Nephron progenitor cell (in vitro differentiated cells): ENCODE results near the gene TAF10.

Experiments used
- DNase-seq: peaks from one replicate; pipeline ENCODE4 v3.0.0; 2021
- H3K27ac Mint-ChIP-seq: 2 replicates; pipeline ENCODE4 v1.8.0; 2021; ENCODE audit warnings: mild to moderate bottlenecking, moderate library complexity, mixed read lengths
- H3K27me3 Mint-ChIP-seq: 2 replicates; pipeline ENCODE4 v1.8.0; 2021; ENCODE audit warnings: mild to moderate bottlenecking, low read depth, mixed read lengths; ENCODE audit not compliant: poor library complexity
- H3K36me3 Mint-ChIP-seq: 2 replicates; pipeline ENCODE4 v1.8.0; 2021; ENCODE audit warnings: low read depth, mixed read lengths
- H3K4me1 Mint-ChIP-seq: 2 replicates; pipeline ENCODE4 v1.8.0; 2021; ENCODE audit warnings: mixed read lengths
- H3K4me3 Mint-ChIP-seq: 2 replicates; pipeline ENCODE4 v1.8.0; 2021; ENCODE audit warnings: mild to moderate bottlenecking, moderate library complexity, mixed read lengths
- H3K9me3 Mint-ChIP-seq: 2 replicates; pipeline ENCODE4 v1.8.0; 2021; ENCODE audit warnings: mild to moderate bottlenecking, moderate library complexity, mixed read lengths
- TF ChIP-seq, protein P1 (sequence below): fragments of 200-600 bp; sonication (generic); IDR thresholded peaks from 2 replicates; pipeline ENCODE4 v1.5.0; 2021; ENCODE audit warnings: antibody characterized with exemption

The TAF10 gene

DNA sequence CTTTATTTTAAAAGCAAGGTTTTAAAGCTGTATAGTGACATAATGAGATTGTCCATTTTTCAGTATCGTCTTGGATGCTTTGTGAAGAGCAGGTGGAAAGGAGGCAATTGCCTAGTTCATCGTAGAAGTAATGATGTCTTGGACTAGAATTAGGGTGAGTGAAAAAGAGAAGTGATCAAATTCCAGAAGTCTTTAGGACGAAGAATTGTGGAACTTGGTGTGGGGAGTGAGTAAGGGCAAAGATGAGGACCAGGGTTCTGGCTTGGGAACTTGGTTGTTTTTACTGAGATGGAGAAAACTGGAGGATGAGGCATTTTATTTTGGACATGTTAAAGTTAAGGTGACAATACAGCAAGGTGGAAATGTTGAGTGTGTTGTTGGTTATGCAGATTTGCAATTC is 7.2 kb downstream of the TAF10 start:
- peaks cover 37% of the 10 kb centered on the region for H3K36me3 Mint-ChIP-seq
- H3K4me1 Mint-ChIP-seq, result no peaks in the 10 kb centered on the region
- no peak for DNase-seq
- H3K27ac Mint-ChIP-seq, result no peak overlapping the region
- peaks cover 5% of the 10 kb centered on the region for H3K27me3 Mint-ChIP-seq
- H3K4me3 Mint-ChIP-seq, result no peak overlapping the region
- H3K9me3 Mint-ChIP-seq, result no peaks in the 10 kb centered on the region
- TF ChIP-seq, protein P1, sequence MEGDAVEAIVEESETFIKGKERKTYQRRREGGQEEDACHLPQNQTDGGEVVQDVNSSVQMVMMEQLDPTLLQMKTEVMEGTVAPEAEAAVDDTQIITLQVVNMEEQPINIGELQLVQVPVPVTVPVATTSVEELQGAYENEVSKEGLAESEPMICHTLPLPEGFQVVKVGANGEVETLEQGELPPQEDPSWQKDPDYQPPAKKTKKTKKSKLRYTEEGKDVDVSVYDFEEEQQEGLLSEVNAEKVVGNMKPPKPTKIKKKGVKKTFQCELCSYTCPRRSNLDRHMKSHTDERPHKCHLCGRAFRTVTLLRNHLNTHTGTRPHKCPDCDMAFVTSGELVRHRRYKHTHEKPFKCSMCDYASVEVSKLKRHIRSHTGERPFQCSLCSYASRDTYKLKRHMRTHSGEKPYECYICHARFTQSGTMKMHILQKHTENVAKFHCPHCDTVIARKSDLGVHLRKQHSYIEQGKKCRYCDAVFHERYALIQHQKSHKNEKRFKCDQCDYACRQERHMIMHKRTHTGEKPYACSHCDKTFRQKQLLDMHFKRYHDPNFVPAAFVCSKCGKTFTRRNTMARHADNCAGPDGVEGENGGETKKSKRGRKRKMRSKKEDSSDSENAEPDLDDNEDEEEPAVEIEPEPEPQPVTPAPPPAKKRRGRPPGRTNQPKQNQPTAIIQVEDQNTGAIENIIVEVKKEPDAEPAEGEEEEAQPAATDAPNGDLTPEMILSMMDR, result no peak

DNA sequence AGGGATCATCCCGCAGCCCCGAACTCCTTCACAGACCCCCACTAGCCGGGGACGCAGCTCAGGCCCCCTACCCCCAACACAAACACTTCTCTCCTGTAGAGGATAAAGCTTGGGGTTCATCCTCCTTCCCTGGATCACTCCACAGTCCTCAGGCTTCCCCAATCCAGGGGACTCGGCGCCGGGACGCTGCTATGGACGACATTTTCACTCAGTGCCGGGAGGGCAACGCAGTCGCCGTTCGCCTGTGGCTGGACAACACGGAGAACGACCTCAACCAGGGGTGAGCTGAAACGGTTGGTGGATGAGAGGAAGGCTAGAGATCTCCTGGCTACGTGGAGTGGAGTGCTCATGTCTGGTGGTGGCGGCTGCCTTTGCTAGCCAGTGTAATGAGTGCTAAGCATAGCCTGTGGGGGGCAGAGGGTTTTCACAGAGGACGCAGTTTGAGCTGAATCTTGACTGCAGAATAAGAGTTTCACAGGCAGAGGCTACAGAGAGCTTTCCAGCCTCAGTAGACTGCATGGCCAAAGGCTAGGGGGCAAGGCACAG is 7.9 kb downstream of the TAF10 start:
- Mint-ChIP-seq H3K27me3 (peaks cover 5% of the 10 kb centered on the region), H3K27ac (no peak overlapping the region), H3K9me3 (no peaks in the 10 kb centered on the region), H3K4me3 (no peak overlapping the region), H3K36me3 (peaks cover 36% of the 10 kb centered on the region), H3K4me1 (no peaks in the 10 kb centered on the region)
- TF ChIP-seq, protein P1, result no peak
- DNase-seq, result peak; percentile 64

DNA sequence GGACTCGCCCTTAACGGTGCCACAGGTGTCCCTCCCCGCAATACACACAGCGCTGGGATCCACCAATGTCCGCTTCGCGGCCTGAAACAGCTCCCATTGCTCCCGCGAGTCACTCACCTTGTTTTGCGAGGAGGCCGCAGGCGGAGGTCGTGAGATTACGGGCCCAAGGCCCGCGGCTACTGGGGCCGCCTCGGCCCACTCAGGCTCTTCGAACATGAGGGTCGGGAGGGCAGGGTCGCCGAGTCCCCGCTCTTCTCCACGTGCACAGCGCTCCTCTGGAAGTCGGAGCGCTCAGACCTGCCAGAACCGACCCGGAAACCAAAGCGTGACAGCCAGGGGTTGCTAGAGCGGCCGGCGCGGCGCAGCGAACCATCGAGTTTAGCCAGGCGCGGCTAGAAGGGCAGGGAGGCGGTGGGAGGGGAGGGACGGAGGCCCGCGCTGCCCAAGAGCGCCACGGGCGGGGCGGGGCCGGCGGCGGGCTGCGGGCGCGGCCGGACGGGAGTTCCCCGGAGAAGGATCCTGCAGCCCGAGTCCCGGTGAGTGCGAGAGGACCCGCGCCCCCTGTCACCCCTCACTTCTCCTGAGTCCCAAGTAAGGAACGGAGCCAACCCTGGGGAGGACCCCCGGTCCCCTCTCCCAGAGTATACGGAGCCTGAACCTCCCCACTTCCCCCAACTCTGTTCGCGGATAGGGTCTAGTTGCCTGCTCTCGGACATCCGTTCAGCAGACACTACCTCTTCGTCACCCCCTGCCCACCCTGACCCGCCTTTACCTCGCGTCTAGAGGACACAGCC is 8.5 kb downstream of the TAF10 start, which contains the start of the genes ILK and RRP8:
ILK (plus strand) TSS at position 488 of the 794 bp plus-strand sequence. CDS start 498 bp downstream, outside the sequence.
RRP8 (minus strand) TSS at position 330 of the 794 bp plus-strand sequence; CDS start at position 216, 114 bp downstream.
- no peaks in the 10 kb centered on the region for H3K4me1 Mint-ChIP-seq
- H3K27ac Mint-ChIP-seq, result no peak within 1 kb of the TSS
- H3K27me3 Mint-ChIP-seq, result peaks cover 5% of the 10 kb centered on the region
- TF ChIP-seq, protein P1, result no peak
- H3K36me3 Mint-ChIP-seq, result peaks cover 34% of the 10 kb centered on the region
- peak; percentile 91 for DNase-seq
- H3K9me3 Mint-ChIP-seq, result no peaks in the 10 kb centered on the region
- H3K4me3 Mint-ChIP-seq, result no peak within 1 kb of the TSS

DNA sequence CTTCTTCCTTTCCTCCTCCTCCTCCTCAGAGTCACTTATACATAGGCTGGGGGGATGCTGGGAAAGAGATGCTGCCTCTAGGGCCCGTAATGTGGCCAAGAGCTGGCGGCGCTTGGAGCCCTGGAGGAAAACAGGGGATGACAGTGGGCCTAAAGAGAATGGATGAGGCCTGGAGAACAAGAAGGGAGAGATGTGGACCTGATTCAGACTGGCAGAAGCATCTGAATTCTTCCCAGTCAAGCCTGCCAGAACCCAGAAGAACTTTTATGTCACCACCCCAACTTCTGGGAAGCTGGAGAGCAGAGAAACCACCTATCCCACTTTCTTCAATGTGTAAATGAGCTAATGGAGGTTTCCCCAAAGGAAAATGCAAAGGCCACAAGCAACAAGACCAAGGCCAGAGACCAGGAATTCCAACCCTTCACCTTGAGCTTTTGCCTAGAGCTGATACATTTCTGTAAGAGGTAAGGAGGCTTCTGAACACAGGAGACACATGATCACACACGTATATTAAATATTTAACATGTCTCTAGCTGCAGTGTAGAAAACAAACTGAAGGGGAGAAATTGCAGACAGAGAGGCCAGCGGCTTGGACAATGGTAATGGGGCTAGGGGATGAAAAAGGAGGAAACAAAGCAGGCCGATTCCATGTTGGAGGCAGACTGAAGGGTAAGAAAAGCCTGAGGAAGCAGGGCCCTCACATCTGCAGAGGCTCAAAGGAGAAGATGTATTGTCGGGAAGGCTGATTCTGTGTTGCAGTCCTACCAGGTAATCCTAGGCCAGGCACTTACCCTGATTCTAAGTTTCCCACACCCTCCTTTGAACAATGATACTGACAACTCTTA is 9.7 kb downstream of the TAF10 start:
- DNase-seq, result no peak
- Mint-ChIP-seq H3K4me1 (peaks cover 7% of the 10 kb centered on the region), H3K27me3 (peaks cover 2% of the 10 kb centered on the region), H3K36me3 (peaks cover 33% of the 10 kb centered on the region), H3K27ac (no peak overlapping the region), H3K9me3 (no peaks in the 10 kb centered on the region), H3K4me3 (no peak overlapping the region)
- TF ChIP-seq, protein P1, result no peak

DNA sequence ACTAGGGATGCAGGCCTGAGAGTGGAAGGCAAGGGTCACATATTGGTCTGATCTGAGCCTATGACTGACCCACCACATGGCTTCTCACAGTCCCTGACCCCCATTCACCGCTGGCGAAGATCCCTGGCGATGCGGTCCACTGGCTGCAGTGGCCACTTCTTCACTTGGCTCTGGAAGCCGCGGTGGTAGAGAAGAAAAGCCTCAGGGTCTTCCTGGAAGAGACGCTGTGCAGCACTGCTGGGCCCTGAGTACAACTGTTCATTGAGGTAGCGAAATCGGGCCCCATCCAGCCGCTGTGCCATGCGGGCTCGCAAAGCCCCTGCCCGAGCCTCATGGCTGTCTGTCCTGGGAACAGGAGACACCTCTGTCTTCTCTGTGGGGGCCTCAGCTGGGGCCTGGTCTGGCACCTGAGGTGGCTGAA is 11.0 kb downstream of the TAF10 start:
- Mint-ChIP-seq H3K27me3 (peaks cover 2% of the 10 kb centered on the region), H3K27ac (no peak overlapping the region), H3K36me3 (peaks cover 32% of the 10 kb centered on the region), H3K4me3 (no peak overlapping the region), H3K4me1 (peaks cover 10% of the 10 kb centered on the region), H3K9me3 (no peaks in the 10 kb centered on the region)
- DNase-seq, result no peak
- TF ChIP-seq, protein P1, result no peak
